H9 (cell line): ENCODE results near the gene ATP7B. TPM values are rescaled to one million over a fixed set of nuclear protein-coding genes. Genes with fewer than 3 reads are reported as not detected.

ENCODE experiments used
- DNase-seq: peaks from one replicate; pipeline ENCODE4 v3.0.0-alpha.2; 2017
- H2AFZ ChIP-seq: one replicate; pipeline ENCODE4 v1.6.1; 2013; ENCODE audit warnings: mild to moderate bottlenecking, low read length, control low read depth, moderate library complexity
- H2AK5ac ChIP-seq: 2 replicates; pipeline ENCODE4 v1.6.1; 2013; ENCODE audit warnings: low read length, control low read depth, mixed read lengths; ENCODE audit not compliant: insufficient read length
- H2BK120ac ChIP-seq: one replicate; pipeline ENCODE4 v1.6.1; 2013; ENCODE audit warnings: low read depth, mild to moderate bottlenecking, low read length, control low read depth, inconsistent platforms; ENCODE audit not compliant: poor library complexity, severe bottlenecking
- H2BK12ac ChIP-seq: 2 replicates; pipeline ENCODE4 v1.6.1; 2013; ENCODE audit warnings: low read length, control low read depth, mixed read lengths, low read depth; ENCODE audit not compliant: insufficient read length
- H2BK15ac ChIP-seq: 2 replicates; pipeline ENCODE4 v1.6.1; 2013; ENCODE audit warnings: low read depth, low read length, control low read depth
- H2BK20ac ChIP-seq: one replicate; pipeline ENCODE4 v1.6.1; 2013; ENCODE audit warnings: low read depth, mild to moderate bottlenecking, low read length, control low read depth, inconsistent platforms; ENCODE audit not compliant: poor library complexity, severe bottlenecking
- H2BK5ac ChIP-seq: 2 replicates; pipeline ENCODE4 v1.6.1; 2013; ENCODE audit warnings: low read length, control low read depth, mixed read lengths; ENCODE audit not compliant: insufficient read length
- H3K14ac ChIP-seq: 2 replicates; pipeline ENCODE4 v1.6.1; 2013; ENCODE audit warnings: low read length, control low read depth; ENCODE audit not compliant: insufficient read depth
- H3K18ac ChIP-seq: 2 replicates; pipeline ENCODE4 v1.6.1; 2013; ENCODE audit warnings: low read depth, mild to moderate bottlenecking, mixed read lengths, low read length, control low read depth; ENCODE audit not compliant: insufficient read length
- H3K23ac ChIP-seq: 2 replicates; pipeline ENCODE4 v1.6.1; 2013; ENCODE audit warnings: low read length, control low read depth, mixed read lengths, low read depth; ENCODE audit not compliant: insufficient read length
- H3K23me2 ChIP-seq: 2 replicates; pipeline ENCODE4 v1.6.1; 2013; ENCODE audit warnings: low read depth, mild to moderate bottlenecking, mixed read lengths, low read length, control low read depth; ENCODE audit not compliant: insufficient read length, poor library complexity, severe bottlenecking
- H3K27ac ChIP-seq: 2 replicates; pipeline ENCODE4 v1.5.1; 2013; ENCODE audit warnings: low read length, control low read depth, mixed read lengths, low read depth; ENCODE audit not compliant: insufficient read length
- H3K27me3 ChIP-seq: 2 replicates; pipeline ENCODE4 v1.6.1; 2013; ENCODE audit warnings: low read length, control low read depth, inconsistent platforms; ENCODE audit not compliant: insufficient read depth
- H3K4ac ChIP-seq: 2 replicates; pipeline ENCODE4 v1.6.1; 2013; ENCODE audit warnings: low read depth, mild to moderate bottlenecking, control low read depth, inconsistent platforms, low read length, moderate library complexity
- H3K4me1 ChIP-seq: 2 replicates; pipeline ENCODE4 v1.6.1; 2013; ENCODE audit warnings: low read length, control low read depth, inconsistent platforms; ENCODE audit not compliant: insufficient read depth
- H3K4me2 ChIP-seq: 2 replicates; pipeline ENCODE4 v1.6.1; 2013; ENCODE audit warnings: low read length, control low read depth, mixed read lengths; ENCODE audit not compliant: insufficient read length, insufficient read depth
- H3K56ac ChIP-seq: 2 replicates; pipeline ENCODE4 v1.6.1; 2013; ENCODE audit warnings: low read depth, mild to moderate bottlenecking, mixed read lengths, low read length, control low read depth; ENCODE audit not compliant: insufficient read length
- H3K79me1 ChIP-seq: 2 replicates; pipeline ENCODE4 v1.6.1; 2013; ENCODE audit warnings: low read depth, mild to moderate bottlenecking, moderate library complexity, low read length, control low read depth, inconsistent platforms; ENCODE audit not compliant: insufficient read depth, poor library complexity, severe bottlenecking
- H3K79me2 ChIP-seq: 2 replicates; pipeline ENCODE4 v1.6.1; 2013; ENCODE audit warnings: low read length, control low read depth, inconsistent platforms; ENCODE audit not compliant: insufficient read depth
- H3K9ac ChIP-seq: 2 replicates; pipeline ENCODE4 v1.6.1; 2013; ENCODE audit warnings: low read length, control low read depth, mixed read lengths; ENCODE audit not compliant: insufficient read length; ENCODE audit errors: extremely low read depth
- H3K9me3 ChIP-seq: one replicate; pipeline ENCODE4 v1.6.1; 2013; ENCODE audit warnings: low read depth, low read length, inconsistent platforms; ENCODE audit not compliant: control insufficient read depth
- H3T11ph ChIP-seq: one replicate; pipeline ENCODE4 v1.6.1; 2013; ENCODE audit warnings: mild to moderate bottlenecking, low read length, control low read depth, inconsistent platforms
- H4K20me1 ChIP-seq: one replicate; pipeline ENCODE4 v1.6.1; 2013; ENCODE audit not compliant: control insufficient read depth, insufficient read length, insufficient read depth
- H4K5ac ChIP-seq: 2 replicates; pipeline ENCODE4 v1.6.1; 2013; ENCODE audit warnings: low read depth, mild to moderate bottlenecking, mixed read lengths, low read length, control low read depth; ENCODE audit not compliant: insufficient read length
- H4K8ac ChIP-seq: replicated peaks from 2 replicates; pipeline ENCODE4 v1.6.1; 2013; ENCODE audit warnings: low read length, control low read depth, mixed read lengths, low read depth; ENCODE audit not compliant: insufficient read length
- H4K91ac ChIP-seq: 2 replicates; pipeline ENCODE4 v1.6.1; 2013; ENCODE audit warnings: low read depth, mild to moderate bottlenecking, moderate library complexity, mixed read lengths, low read length, control low read depth; ENCODE audit not compliant: insufficient read length
- H3K27ac Mint-ChIP-seq, 3 experiments: 2 replicates in 2 of 3; 3 replicates in 1 of 3; pipeline ENCODE4 v1.8.0; 2020 to 2021; ENCODE audit warnings: mixed read lengths in 3 of 3, mild to moderate bottlenecking in 1 of 3, moderate library complexity in 1 of 3
- H3K27me3 Mint-ChIP-seq: 2 replicates; pipeline ENCODE4 v1.8.0; 2021; ENCODE audit warnings: low read depth, mild to moderate bottlenecking, moderate library complexity, mixed read lengths
- H3K36me3 Mint-ChIP-seq, 3 experiments: 2 replicates in 2 of 3; 3 replicates in 1 of 3; pipeline ENCODE4 v1.8.0; 2020 to 2021; ENCODE audit warnings: low read depth in 3 of 3, mixed read lengths in 3 of 3; ENCODE audit not compliant: insufficient read depth in 1 of 3
- H3K4me1 Mint-ChIP-seq, 2 experiments: 2 replicates each; pipeline ENCODE4 v1.8.0; 2020; ENCODE audit warnings: mixed read lengths in 2 of 2
- H3K4me3 Mint-ChIP-seq, 2 experiments: 2 replicates in 1 of 2; 3 replicates in 1 of 2; pipeline ENCODE4 v1.8.0; 2020 to 2021; ENCODE audit warnings: mild to moderate bottlenecking in 2 of 2, mixed read lengths in 2 of 2, moderate library complexity in 1 of 2
- H3K9me3 Mint-ChIP-seq, 2 experiments: 2 replicates in 1 of 2; 3 replicates in 1 of 2; pipeline ENCODE4 v1.8.0; 2020; ENCODE audit warnings: mild to moderate bottlenecking in 2 of 2, mixed read lengths in 2 of 2, moderate library complexity in 1 of 2
- WGBS: extraction: QIAGEN DNeasy Blood & Tissue Kit; methylation state at CpG from one replicate; pipeline ENCODE4 v1.1.7; 2013; ENCODE audit warnings: missing lambda C conversion rate, low lambda C conversion rate, mixed read lengths; ENCODE audit not compliant: insufficient read length; ENCODE audit errors: extremely low coverage; 5-methylcytosine and 5-hydroxymethylcytosine counted together
- total RNA-seq: library from RNA; stranded (reverse); gene quantifications from 2 replicates; pipeline ENCODE4 v1.2.1, GENCODE V29; 2021
- TF ChIP-seq, protein P1 (sequence below): fragments of 200-600 bp; sonication (generic); conservative IDR thresholded peaks from 3 replicates; pipeline ENCODE4 v1.8.0; 2021; ENCODE audit warnings: antibody characterized with exemption, mild to moderate bottlenecking

Gene ATP7B
- total RNA-seq, 1 experiment from 2014 or later: 5.8 TPM

- Mint-ChIP-seq H3K4me1 (peaks cover 4 to 6% of the 10 kb centered on the region in 2 experiments; a peak in 2 of 4 replicates), H3K9me3 (no peaks in the 10 kb centered on the region), H3K27me3 (no peaks in the 10 kb centered on the region; the same call in none of the 2 replicates), H3K4me3 (no peak overlapping the region), H3K27ac (no peak overlapping the region), H3K36me3 (no peaks in the 10 kb centered on the region)
- no peak overlapping the region for H2BK12ac ChIP-seq
- H4K91ac ChIP-seq: no peak overlapping the region
- no peak overlapping the region for H2AFZ ChIP-seq
- H3K4ac ChIP-seq: no peak overlapping the region
- H3K79me2 ChIP-seq: no peaks in the 10 kb centered on the region
- H3K9me3 ChIP-seq: no peaks in the 10 kb centered on the region
- H2BK120ac ChIP-seq: no peak overlapping the region
- no peak overlapping the region for H3K27ac ChIP-seq
- H3K23me2 ChIP-seq: no peaks in the 10 kb centered on the region
- no peak overlapping the region for H2AK5ac ChIP-seq
- H2BK20ac ChIP-seq: no peak overlapping the region
- H4K5ac ChIP-seq: no peak overlapping the region
- no peak overlapping the region for H3K4me2 ChIP-seq
- H2BK5ac ChIP-seq: no peak overlapping the region
- no peak overlapping the region for H3K14ac ChIP-seq
- TF ChIP-seq, protein P1, sequence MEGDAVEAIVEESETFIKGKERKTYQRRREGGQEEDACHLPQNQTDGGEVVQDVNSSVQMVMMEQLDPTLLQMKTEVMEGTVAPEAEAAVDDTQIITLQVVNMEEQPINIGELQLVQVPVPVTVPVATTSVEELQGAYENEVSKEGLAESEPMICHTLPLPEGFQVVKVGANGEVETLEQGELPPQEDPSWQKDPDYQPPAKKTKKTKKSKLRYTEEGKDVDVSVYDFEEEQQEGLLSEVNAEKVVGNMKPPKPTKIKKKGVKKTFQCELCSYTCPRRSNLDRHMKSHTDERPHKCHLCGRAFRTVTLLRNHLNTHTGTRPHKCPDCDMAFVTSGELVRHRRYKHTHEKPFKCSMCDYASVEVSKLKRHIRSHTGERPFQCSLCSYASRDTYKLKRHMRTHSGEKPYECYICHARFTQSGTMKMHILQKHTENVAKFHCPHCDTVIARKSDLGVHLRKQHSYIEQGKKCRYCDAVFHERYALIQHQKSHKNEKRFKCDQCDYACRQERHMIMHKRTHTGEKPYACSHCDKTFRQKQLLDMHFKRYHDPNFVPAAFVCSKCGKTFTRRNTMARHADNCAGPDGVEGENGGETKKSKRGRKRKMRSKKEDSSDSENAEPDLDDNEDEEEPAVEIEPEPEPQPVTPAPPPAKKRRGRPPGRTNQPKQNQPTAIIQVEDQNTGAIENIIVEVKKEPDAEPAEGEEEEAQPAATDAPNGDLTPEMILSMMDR: no peak
- DNase-seq: no peak
- H3K4me1 ChIP-seq: no peaks in the 10 kb centered on the region
- H4K8ac ChIP-seq: no peak overlapping the region
- H3K79me1 ChIP-seq: no peaks in the 10 kb centered on the region
- no peak overlapping the region for H2BK15ac ChIP-seq
- H3T11ph ChIP-seq: no peak overlapping the region
- no peak overlapping the region for H3K9ac ChIP-seq
- no peaks in the 10 kb centered on the region for H3K27me3 ChIP-seq
- no CpG with 5 or more reads among the region's 5 CpGs for WGBS
- no peak overlapping the region for H3K56ac ChIP-seq
- no peak overlapping the region for H3K23ac ChIP-seq
- H3K18ac ChIP-seq: no peak overlapping the region
- no peaks in the 10 kb centered on the region for H4K20me1 ChIP-seq
Observed at GRCh38 chr13:51883226-51883600, 128.0 kb downstream of the ATP7B start.

Other genes starting within 250 kb of the ATP7B start
- 8.8 and 11.1 TPM in 2 replicates for gene DHRS12, start 207.3 kb downstream of the ATP7B start, total RNA-seq
- gene TMEM272, start 166.3 kb downstream of the ATP7B start, total RNA-seq: not detected in 2 replicates
- not detected in 2 replicates for gene CCDC70, start 149.5 kb downstream of the ATP7B start, total RNA-seq
- 35.5 and 46.6 TPM in 2 replicates for gene ALG11, start 948 bp upstream of the ATP7B start, total RNA-seq
- 19.8 and 21.4 TPM in 2 replicates for gene UTP14C, start 13.2 kb upstream of the ATP7B start, total RNA-seq
- gene NEK5, start 117.6 kb upstream of the ATP7B start, total RNA-seq: 0.26 TPM in 1 of 2 replicates, not detected in the other
- gene NEK3, start 148.1 kb upstream of the ATP7B start, total RNA-seq: 13.3 and 17.9 TPM in 2 replicates